NCI-H1417 (cell line): Measurements from ENCODE around the gene ZDHHC14.
"Not testable (repeated sequence)": the region's sequence is repeated elsewhere in the genome, so short reads cannot be mapped to it uniquely, and the experiment has no call there.

Experiments used
- DNase-seq, 3 experiments: peaks; one replicate each; lab custom pipeline; 2025; lab: John Stamatoyannopoulos, UW

ZDHHC14 gene

DNA sequence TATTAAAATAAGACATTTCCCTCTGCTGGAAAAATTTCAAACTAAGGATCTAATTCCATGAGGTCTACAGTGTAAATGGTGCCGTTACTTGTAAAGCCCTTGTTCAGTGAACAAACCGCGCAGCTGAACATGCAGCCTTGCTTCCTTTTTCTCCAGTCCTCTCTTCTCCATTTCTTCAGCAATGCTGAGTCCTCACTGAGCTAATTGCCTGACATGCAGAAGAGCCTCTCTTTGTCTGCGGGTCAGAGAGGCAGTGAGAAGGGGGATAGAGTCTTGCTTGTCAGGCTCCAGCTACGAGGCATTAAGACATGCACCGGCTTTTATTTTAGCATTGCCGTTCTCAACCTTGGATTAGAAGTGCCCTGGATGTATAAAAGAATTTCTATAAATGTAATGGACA lies 25.7 kb downstream of the ZDHHC14 start:
- no peak for DNase-seq

DNA sequence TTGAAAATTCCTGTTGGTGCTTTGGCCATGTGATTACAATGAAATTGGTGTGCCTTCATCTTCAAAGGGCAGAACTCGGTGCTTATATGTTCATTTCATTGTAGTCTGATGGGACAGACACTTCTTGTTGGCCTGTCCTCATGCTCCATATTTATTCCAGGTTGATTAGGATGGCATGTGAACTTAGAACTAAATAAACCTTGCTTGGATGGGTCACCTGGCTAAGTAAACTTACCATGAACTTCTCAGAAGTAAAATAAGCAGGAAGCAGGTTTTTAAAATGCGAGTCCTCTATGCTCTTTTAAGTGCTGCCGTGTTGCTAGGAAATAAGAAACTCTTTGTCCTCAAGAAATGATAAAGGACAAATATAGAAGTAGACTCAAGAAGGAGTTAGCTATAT lies 26.7 kb downstream of the ZDHHC14 start:
- DNase-seq, result no peak

DNA sequence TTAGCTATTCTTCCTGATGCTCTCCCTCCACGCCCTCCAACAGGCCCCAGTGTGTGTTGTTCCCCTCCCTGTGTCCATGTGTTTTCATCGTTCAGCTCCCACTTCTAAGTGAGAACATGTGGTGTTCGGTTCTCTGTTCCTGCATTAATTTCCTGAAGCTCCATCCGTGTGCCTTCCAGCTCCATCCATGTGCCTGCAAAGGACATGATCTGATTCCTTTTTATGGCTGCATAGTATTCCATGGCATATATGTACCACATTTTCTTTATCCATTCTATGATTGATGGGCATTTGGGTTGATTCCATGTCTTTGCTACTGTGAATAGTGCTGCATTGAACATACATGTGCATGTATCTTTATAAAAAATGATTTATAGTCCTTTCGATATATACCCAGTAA lies 27.4 kb downstream of the ZDHHC14 start:
- not testable (repeated sequence) for DNase-seq

DNA sequence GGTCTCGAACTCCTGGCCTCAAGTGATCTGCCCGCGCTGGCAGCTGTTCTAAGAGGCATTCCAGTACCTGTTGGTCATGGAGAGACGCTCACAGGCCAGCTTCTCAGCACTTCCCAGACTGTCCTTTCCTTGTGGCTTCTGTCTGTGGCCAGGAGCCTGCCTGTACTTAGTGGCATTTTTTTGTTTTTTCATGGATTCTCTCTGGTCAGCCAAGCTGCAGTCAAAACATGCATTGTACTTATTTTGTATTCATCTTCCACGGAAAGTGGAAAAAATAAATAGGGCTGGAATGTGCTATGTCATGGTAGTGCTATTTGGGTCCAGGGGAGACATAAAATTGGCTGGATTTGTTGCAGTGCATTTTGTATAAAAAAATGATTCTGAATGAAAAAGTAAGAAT lies 29.1 kb downstream of the ZDHHC14 start:
- no peak for DNase-seq

DNA sequence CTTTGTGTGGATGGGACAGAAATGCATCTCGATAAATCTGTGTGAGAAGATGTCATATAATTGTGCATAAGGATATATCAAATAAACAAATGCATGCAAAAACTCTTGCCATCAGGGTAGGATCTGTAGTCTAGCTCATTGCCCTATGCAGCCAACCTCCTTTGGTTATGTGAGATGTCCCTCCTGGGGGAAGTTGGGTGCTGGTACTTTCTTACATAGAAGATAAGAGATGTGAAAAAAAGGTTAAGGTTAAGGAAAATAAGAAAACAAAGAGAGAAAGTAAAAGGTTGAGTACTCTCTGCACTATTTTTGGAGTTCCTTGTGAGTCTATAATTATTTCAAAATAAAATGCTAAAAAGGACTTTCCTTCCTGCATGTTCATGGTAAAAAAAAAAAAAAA lies 30.4 kb downstream of the ZDHHC14 start:
- DNase-seq, result no peak

DNA sequence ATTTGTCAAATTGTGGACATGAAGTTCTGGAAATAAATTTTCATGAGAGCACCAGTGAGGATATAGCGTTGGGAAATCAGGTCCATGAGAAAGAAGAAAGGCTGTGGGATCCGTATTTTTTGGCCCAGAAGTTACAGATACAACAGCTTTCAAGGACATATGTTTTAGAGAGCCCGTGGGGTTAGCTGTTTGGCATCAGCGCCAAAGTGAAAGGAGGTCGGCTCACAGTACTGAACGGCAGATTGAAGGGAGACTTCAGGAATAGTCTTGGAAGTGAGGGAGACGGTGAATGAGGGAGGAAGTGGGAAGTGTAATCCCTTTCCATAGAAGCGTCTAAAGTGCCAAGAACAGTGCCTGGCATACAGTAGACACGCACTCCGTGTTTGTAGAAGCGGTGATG lies 31.8 kb downstream of the ZDHHC14 start:
- DNase-seq, result no peak

DNA sequence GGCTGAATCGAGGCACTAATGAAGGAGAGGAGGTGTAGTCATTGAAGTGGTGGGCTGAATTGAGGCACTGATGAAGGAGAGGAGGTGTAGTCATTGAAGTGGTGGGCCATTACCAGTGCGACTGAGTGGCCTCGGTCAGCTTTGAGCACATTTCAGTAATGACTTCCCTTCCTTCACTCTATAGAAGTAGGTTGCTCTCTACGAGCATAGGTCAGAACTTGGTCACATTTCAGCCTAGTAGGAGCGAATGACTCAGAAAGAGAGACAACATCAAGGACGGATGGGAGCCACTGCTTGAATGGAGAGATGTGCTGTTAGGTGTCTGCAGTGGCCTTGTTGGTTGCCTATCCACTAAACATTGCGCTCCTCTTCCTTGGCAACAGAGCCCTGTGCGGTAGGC lies 39.5 kb downstream of the ZDHHC14 start:
- DNase-seq, result no peak

DNA sequence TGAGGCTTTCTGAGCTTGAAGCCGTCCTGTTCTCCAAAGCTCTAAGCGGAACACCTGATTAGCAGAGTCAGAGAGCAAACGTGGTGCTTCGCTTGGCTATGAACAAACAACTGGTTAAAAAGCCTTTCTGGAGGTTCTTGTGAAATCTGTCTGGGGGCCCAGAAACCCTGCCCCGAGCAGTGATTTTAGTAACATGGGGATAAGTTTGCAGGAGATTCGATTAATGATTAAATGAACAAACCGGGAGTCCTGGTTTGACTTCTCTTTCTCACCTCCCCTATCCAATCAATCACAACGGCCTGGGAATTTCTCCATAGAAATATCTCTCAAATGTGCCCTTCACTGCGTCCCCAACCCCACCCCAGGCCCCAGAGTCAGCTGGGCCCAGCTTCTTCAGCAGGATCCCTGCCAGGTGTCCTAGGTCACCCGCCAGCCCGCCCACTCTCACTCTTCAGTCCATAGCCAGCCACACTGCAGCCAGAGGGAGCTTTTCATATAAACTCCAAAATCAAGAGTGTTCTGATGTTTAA lies 43.6 kb downstream of the ZDHHC14 start:
- DNase-seq, result no peak

DNA sequence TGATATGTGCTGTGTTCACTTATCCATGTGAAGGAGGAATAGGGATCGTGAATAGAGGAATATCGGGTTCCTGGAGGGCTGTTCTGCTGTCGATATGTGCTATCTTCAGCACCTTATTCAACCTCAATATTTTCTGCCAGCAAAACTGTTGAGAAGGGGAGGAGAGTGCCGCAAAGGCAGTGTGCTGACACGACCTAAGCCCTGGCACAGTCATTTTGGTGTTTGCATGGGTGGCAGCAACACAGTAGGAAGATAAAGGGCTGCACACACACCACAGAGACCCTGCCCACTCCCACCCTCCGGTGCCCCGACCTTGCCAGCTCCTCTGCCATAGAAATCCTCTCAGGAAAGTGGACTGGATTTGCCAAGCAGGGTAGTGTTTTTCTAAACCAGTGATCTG lies 47.0 kb downstream of the ZDHHC14 start:
- DNase-seq, result no peak

DNA sequence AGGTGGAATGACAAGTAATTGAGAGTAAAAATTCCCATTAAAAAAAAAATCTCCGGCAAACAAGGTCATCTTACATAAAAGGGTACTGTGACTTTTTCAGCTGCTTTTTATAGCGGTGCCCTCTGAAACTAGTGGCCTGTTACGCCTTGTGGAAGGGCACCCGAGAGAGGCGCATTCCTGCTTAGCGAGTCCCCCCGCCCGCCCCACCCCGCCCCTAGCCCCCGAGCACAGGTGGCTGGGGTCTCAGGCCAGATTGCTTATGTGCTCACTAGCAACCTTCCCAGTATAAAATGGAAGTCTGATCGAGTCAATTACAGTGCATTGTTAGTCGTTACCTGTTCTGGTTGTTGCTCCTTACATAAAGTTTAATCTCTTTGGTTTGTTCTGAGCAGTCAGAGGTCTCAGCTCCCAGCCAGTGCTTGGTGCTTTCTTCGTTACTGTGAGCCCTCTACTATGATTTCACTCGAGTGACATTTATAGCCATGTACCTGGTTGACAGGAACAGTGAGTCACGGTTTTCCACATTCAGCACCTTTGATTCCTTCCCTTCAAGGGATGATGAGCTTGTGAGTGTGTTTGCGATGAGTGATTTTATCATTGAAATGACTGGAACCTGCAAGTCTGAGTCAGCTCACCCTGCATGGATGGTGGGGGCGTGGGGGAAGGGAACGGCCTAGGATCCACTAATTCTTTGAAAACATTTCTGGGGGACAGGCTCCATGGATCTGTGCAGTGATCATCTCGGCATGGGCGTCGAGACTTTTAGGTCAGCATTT lies 47.6 kb downstream of the ZDHHC14 start:
- no peak for DNase-seq

DNA sequence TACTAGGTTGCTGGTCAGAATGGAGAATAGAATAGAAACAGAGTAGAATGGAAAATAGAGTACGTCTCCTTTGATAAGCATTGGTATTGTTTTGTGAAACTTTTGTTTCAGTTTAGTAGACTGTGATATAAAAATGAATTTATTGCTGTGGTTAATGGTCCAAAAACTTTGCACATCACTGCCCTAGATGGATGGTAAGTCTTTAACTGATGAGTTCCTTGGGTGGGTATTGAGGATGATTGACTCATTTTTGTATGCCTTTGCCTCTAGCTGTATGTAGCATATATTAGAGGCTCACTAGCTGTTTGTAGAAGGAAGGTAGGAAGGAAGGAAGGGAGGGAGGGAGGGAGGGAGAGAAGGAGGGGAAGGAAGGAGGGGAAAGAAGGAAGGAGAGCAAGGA lies 48.3 kb downstream of the ZDHHC14 start:
- DNase-seq, result no peak

DNA sequence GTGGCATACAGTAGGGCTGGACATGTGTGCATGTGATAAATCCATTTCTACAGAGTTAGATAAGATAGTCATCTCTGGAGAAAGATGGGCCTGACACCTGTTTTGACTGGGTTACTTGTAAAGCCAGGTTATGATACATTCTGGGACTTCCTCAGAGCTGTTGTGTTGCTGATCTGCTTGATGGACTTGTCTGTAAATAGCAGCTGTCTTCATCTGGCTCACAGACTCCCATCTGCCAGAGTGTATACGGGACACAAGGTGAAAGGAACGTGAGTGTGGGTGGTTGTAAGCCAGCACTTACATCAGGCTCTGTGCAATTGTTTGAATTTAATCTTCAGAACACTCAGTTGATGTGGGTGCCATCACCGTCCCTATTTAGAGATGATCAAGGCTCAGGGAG lies 49.8 kb downstream of the ZDHHC14 start:
- DNase-seq, result no peak

DNA sequence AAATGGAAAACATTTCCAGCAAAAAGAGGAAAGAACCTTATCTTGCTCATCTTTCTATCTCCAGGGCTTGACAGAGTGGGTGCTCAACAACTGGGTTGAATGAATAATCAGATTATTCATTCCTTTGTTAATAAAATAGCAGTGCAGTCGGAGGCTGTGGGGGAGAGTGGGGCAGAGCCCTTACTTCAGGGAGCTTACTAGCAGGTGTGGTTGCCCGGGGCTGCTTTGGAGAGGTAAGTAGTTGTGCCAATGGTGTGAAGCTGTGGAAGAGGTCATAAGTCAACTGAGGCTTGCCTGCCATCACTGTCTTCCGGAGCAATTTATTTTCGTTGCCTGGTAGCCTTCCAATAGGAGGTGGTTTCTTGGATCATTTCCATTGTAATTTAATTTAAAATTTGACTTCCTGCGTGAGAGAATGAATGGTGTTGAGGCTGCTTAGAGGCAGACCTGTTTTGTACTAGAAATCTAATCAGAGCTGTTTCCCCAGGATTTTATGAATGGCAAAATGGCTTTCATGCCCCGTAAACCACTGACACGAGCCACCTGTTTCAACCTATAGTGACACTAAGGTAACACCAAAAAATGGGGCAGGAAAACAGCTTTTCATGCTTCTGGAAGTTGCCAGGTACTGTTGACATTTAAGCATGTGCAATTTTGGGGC lies 51.4 kb downstream of the ZDHHC14 start:
- no peak for DNase-seq

DNA sequence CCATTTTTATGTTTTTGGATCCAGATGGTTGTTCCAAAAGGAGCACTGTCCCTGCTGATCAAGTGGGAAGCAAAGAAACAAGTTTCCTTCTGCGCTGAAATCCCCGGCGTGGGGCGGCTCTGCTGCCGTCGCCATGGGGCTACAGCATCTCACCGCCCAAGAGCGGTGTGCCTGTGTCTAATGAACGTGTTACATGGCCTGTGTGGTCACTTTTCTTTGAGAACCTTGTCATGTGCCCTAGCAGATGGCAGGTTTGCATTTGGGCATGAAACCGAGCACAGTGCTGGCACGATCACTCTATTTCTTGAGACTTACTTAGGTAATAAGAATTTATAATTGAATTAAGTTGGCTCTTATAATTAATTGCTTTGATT lies 51.9 kb downstream of the ZDHHC14 start:
- no peak for DNase-seq

DNA sequence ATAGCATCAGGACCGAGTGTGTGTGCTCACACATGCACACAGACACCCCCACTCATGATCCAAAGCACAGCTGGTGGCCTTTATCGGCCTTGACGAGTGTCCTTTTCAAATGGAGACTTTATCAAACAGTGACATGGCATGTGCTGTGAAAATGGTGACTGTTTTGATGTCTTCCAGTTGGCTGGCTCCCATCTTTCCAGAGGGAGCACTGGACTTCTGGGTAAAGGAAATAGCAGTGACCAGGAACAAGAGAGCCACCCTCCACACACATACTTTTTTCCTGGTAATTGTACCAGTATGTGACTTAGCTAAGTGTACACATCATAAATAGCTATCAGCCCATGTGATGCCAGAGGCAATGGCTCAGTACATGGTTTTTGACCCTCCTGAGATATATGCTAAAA lies 52.7 kb downstream of the ZDHHC14 start:
- no peak for DNase-seq

DNA sequence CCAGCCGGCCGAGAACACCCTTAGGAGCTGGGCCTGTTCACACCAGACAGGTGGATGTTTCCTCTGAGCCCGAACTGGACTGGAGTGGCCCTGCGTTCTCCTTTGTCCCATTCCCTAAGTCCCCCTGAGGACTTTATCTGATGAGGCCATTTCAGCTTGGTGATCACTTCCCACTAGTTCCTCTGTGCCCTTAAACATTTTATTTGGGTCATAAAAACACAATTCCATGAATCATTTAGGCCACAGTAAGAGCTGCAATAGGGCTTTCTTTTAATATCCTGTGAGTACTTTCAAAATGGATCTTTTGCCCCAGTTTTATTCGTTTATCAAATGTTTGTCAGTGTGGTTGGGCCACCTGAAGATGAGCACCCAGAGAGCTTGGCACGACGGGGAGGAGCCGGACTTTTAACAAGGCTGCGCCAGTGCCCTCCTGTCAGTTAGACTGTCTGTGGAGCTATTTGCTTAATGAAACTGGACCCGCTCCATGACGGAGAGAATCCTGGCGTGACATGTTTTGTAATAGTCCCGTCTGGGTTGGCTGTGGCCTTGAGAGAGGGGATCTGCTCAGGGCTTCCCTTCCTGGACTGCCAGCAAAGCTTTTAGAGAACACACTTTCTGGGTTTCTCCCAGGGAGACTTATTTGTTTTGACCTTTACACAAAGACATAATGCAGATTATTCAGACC lies 53.5 kb downstream of the ZDHHC14 start:
- no peak for DNase-seq

DNA sequence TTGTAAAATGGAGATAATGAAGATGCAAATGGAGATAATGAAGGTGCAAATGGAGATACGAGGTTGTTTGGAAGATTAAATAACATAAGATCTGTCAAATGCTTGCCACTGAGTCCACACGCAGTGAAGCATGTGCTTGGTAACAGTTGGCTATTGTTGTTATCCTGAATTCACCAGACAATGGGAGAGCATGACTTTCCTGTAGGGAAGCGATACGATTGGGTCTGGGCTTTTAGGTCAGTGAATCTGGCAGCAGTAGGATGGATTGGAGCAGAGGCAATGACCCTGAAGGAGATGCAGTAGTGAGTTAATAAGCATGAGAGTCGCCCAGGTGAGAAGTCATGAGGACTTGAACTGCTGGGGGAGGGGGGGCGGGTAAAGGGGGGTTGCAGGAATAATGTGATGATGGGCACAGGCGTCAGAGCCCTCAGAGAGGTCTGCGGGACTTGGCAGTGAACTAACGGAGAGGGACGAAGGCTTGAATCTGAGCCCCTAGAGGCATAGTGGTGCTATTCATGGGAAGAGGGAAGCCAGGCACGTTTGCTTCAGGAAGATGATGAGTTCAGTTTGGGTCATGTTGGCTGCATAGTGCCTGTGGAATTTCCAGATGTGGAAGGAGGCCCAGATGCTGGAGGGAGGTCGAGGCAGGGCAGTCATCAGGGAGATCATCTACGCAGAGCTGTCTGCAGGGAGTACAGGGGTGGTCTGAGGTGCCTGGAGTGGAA lies 55.4 kb downstream of the ZDHHC14 start:
- DNase-seq, result no peak

DNA sequence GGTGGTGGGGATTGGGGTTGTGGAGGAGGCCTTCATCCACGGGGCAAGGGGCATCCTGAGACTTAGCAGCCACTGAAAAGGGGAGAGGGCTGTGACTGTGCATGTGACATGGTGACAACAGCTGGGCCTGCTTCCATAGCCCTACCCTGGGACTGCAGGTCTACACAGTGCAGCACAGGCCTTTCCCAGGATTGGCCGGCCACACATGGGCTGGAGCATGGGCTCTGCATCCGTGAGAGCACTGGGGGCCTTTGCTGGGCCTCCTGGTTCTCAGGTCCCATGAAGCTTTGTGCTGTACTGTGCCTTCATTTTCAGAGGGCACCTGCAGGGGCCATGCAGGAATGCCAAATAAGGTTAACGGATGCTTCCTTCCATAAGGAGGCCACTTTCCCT lies 56.0 kb downstream of the ZDHHC14 start:
- DNase-seq, result no peak

DNA sequence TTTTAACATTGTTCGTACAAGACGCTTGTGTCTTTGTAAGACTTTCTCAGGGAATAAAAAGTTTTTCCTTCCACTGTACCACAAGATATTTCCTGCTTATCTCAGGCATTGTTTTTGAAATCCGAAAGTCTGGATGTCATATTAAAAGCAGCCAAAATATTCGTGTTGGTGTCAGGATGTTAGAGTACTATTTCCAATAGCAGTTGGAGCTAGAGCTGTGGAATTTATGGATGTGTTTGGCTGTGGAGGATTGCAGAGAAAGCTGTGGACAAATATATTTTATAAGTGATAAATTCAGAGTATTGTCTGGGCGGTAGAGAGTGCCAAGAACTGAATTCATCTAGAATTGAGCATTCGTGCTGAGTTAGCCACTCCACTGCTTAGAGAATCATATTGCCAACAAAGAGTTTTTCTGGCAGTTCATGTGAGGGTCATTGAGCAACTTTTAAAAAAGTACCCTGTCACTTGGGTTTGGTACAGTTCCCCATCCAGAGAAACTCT lies 57.7 kb downstream of the ZDHHC14 start:
- no peak for DNase-seq

DNA sequence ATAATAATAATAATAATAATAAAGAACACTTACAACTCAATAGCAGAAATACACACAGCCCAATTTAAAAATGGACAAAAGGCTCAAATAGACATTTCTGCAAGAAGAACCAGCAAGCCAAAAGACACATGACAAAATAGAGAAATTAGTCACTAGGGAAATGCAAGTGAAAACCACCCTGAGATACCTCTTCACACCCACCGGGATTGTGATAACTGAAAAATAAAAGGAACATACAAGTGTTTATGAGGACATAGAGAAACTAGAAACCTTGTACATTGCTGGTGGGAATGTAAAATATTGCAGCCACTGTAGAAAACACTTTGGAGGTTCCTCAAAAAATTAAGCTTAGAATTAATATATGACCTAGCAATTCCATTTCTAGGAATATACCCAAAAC lies 59.2 kb downstream of the ZDHHC14 start:
- DNase-seq, result no peak

DNA sequence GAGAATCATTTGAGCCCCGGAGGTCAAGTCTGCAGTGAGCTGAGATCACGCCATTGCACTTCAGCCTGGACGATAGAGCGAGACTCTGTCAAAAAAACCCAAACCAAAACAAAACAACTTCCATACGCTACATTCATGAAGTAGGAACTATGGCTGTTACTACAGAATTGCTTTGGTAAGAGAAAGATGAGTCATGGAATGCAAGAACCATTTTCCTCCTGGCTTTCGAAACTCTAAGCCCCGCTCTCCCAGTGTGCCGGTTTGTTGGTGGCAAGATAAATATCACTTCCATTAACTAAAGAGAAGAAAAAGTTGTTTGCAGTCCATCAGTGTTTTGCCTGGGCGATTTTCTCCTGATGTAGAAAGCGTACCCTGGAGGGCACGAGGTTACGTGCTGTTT lies 61.3 kb downstream of the ZDHHC14 start:
- DNase-seq, result no peak

DNA sequence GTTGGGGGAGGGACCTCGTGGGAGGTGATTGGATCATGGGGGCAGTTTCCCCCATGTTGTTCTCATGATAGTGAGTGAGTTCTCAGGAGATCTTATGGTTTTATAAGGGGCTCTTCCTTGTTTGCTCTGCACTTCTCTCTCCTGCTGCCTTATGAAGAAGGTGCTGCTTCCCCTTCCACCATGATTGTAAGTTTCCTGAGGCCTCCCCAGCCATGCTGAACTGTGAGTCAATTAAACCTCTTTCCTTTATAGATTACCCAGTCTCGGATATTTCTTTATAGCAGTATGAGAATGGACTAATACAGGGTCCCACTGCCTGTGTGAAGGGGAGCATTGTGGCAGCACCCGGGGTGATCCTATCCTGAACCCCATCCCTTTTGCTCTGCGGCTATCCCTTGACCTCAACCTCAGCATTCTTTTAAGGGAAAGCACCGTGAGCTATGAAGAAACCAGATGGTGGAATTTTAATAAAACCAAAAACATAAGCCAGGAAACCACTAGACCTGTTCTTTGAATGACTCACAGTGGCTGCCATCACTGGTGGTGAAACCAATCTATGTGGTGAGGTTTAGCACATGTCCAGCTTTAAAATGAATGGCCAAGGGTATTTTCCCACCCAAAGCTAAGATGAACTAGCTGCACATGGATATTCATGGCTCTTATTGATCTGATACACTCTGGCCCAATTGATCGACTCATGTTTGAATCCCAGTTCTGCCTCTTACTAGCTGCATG lies 62.2 kb downstream of the ZDHHC14 start:
- no peak for DNase-seq
